Measurements from ENCODE around the gene NUDT2. TPM values are rescaled to one million over a fixed set of nuclear protein-coding genes. Genes with fewer than 3 reads are reported as not detected.

NUDT2 gene
- polyA plus RNA-seq, 4 donors, result 24.9 to 47.3 (median 31.5) TPM

DNA sequence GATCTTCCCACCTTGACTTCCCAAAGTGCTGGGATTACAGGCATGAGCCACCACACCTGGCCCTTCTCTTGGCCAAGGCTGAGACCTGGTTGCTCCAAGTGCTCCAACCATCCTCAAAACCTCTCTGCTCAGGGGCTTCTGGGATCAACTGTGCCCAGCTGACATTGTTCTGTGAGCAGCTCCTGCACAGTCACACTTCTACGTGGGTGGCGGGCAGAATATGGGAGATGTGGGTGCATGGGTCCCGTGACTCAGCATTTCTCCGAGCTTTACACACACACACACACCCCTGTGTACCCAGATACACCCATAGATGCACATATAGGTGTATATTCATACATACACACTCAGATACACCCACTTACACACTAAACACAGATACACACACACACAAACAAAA lies 57.9 kb downstream of the NUDT2 start:
- H3K4me1 ChIP-seq (ENCODE audit: control insufficient read depth in 3 of 3, insufficient read depth in 2 of 3, low read depth in 1 of 3, low read length in 2 of 3), result no peaks in the 10 kb centered on the region
- H3K27ac ChIP-seq (ENCODE audit: low read depth in 1 of 3, low read length in 2 of 3), result no peak overlapping the region
- WGBS, 3 donors, result 79 to 85% (median 83%) methylated on average over 4 of the region's 4 CpGs
- H3K27me3 ChIP-seq (ENCODE audit: control insufficient read depth in 3 of 3, insufficient read depth in 3 of 3, low read length in 3 of 3), result peaks cover 0 to 6% (median 0%) of the 10 kb centered on the region in 3 donors
- DNase-seq (no peak), FAIRE-seq (no peak)
- H3K4me3 ChIP-seq (ENCODE audit: low read depth in 1 of 3, low read length in 3 of 3), result no peak overlapping the region
- H3K36me3 ChIP-seq (ENCODE audit: control insufficient read depth in 3 of 3, insufficient read depth in 2 of 3, low read depth in 1 of 3, low read length in 3 of 3), result no peaks in the 10 kb centered on the region
- no peaks in the 10 kb centered on the region for H3K9me3 ChIP-seq (ENCODE audit: control insufficient read depth in 2 of 2, insufficient read depth in 1 of 2, low read depth in 1 of 2, low read length in 1 of 2)

DNA sequence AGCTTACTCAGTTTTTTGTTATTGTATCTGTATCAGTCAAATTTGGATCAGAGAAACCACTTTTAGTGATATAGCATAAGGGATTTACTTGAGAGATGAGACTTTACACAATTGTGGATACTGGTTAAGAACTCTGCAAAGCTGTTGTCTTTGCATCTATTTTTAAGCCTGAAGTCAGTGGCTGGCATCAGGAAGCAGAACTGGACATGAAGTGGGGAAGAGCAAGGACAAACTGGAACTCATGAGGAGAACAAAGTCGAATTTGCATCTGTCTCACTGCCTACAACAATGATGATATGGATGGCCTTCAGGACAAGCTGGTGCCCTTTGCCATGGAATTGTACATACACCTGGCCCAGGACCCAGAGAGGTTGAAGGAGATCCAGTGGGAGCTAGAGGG lies 63.1 kb downstream of the NUDT2 start:
- WGBS, 3 donors, result 55 to 63% (median 59%) methylated on average over 1 of the region's 1 CpG
- H3K4me3 ChIP-seq (ENCODE audit: low read depth in 1 of 3, low read length in 3 of 3), result no peak overlapping the region
- no peak overlapping the region for H3K27ac ChIP-seq (ENCODE audit: low read depth in 1 of 3, low read length in 2 of 3)
- H3K4me1 ChIP-seq (ENCODE audit: control insufficient read depth in 3 of 3, insufficient read depth in 2 of 3, low read depth in 1 of 3, low read length in 2 of 3), result no peaks in the 10 kb centered on the region
- peaks cover 0 to 10% (median 0%) of the 10 kb centered on the region in 3 donors for H3K27me3 ChIP-seq (ENCODE audit: control insufficient read depth in 3 of 3, insufficient read depth in 3 of 3, low read length in 3 of 3)
- no peaks in the 10 kb centered on the region for H3K36me3 ChIP-seq (ENCODE audit: control insufficient read depth in 3 of 3, insufficient read depth in 2 of 3, low read depth in 1 of 3, low read length in 3 of 3)
- H3K9me3 ChIP-seq (ENCODE audit: control insufficient read depth in 2 of 2, insufficient read depth in 1 of 2, low read depth in 1 of 2, low read length in 1 of 2), result no peaks in the 10 kb centered on the region
- DNase-seq (no peak), FAIRE-seq (no peak)

Other genes with a start within 250 kb of the NUDT2 start
- 10 to 100 TPM; 16.2 to 45.3 (median 20.4) TPM for gene DCAF12, start 202.9 kb upstream of the NUDT2 start, polyA plus RNA-seq
- 10 to 100 TPM; 32.6 to 44.1 (median 37.5) TPM for gene UBAP1, start 150.5 kb upstream of the NUDT2 start, polyA plus RNA-seq
- gene KIF24, start 301 bp upstream of the NUDT2 start, polyA plus RNA-seq, result 1 to 10 TPM in 2 of 4 donors, under 1 TPM in 2; 0.27 to 2.1 (median 0.98) TPM
- 10 to 100 TPM in 3 of 4 donors, 1 to 10 TPM in 1; 9.7 to 83.0 (median 13.7) TPM for gene MYORG, start 47.3 kb downstream of the NUDT2 start, polyA plus RNA-seq
- gene FAM219A, start 129.0 kb downstream of the NUDT2 start, polyA plus RNA-seq, result 1 to 10 TPM; 2.7 to 9.0 (median 4.5) TPM
- gene DNAI1, start 129.2 kb downstream of the NUDT2 start, polyA plus RNA-seq, result under 1 TPM in 1 of 4 donors, not detected in 3; 0.22 TPM
- gene ENHO, start 193.4 kb downstream of the NUDT2 start, polyA plus RNA-seq, result 1 to 10 TPM; 1.8 to 8.9 (median 5.1) TPM